H1 (cell line): ENCODE measurements around the gene MOB3B. TPM values are rescaled to one million over a fixed set of nuclear protein-coding genes. Genes with fewer than 3 reads are reported as not detected.

Experiments used
- CTCF ChIA-PET: fragments of 300-600 bp; sonication (Branson Sonifier 250); formaldehyde crosslinking; loops from one replicate; lab custom pipeline; 2021; ENCODE audit not compliant: partially characterized antibody; lab: Charles Lee
- POLR2A ChIA-PET: fragments of 300-600 bp; sonication (Branson Sonifier 250); formaldehyde crosslinking; loops from one replicate; lab custom pipeline; 2021; ENCODE audit warnings: inconsistent platforms; ENCODE audit not compliant: partially characterized antibody; lab: Charles Lee
- DNase-seq, 2 experiments: peaks; one replicate each; pipeline versions ENCODE4 v3.0.0 to v3.0.0-alpha.2; 2010 to 2022; ENCODE audit warnings: low spot score in 2 of 2, low read depth in 1 of 2, mixed read lengths in 1 of 2
- FAIRE-seq: peaks from 2 replicates; lab custom pipeline; 2011; peaks lifted over from hg19 to GRCh38; lab: Jason Lieb, UNC
- H2AFZ ChIP-seq: 2 replicates; pipeline ENCODE4 v1.8.1; 2012; ENCODE audit warnings: low read length, inconsistent platforms
- H2AK5ac ChIP-seq: 2 replicates; pipeline ENCODE4 v1.6.1; 2013; ENCODE audit warnings: low read depth, low read length
- H2BK120ac ChIP-seq: replicated peaks from 2 replicates; pipeline ENCODE3; 2013; ENCODE audit warnings: low read depth, low read length, inconsistent platforms
- H2BK12ac ChIP-seq: 2 replicates; pipeline ENCODE4 v1.6.1; 2013; ENCODE audit warnings: low read depth, low read length
- H2BK15ac ChIP-seq: 2 replicates; pipeline ENCODE4 v1.6.1; 2013; ENCODE audit warnings: low read length
- H2BK20ac ChIP-seq: 2 replicates; pipeline ENCODE4 v1.6.1; 2013; ENCODE audit warnings: low read length
- H2BK5ac ChIP-seq: 2 replicates; pipeline ENCODE4 v1.6.1; 2013; ENCODE audit warnings: low read depth, low read length
- H3K14ac ChIP-seq: 2 replicates; pipeline ENCODE4 v1.6.1; 2013; ENCODE audit warnings: inconsistent platforms; ENCODE audit not compliant: insufficient read length
- H3K18ac ChIP-seq: 2 replicates; pipeline ENCODE4 v1.6.1; 2013; ENCODE audit warnings: low read length; ENCODE audit errors: extremely low read depth
- H3K23ac ChIP-seq: 2 replicates; pipeline ENCODE4 v1.6.1; 2013; ENCODE audit warnings: inconsistent platforms; ENCODE audit not compliant: insufficient read length
- H3K23me2 ChIP-seq: 2 replicates; pipeline ENCODE4 v1.6.1; 2013; ENCODE audit warnings: low read depth, low read length
- H3K27ac ChIP-seq: 2 replicates; pipeline ENCODE4 v1.6.1; 2011; ENCODE audit warnings: low read depth, low read length, inconsistent platforms
- H3K27me3 ChIP-seq, 4 experiments: replicated peaks in 1 of 4; 1 replicate in 1 of 4; 2 replicates in 3 of 4; pipeline versions ENCODE4 v1.6.1 to v1.8.1; 2011 to 2013; ENCODE audit warnings: low read length in 3 of 4, mild to moderate bottlenecking in 3 of 4, inconsistent platforms in 2 of 4, mixed read lengths in 2 of 4, moderate library complexity in 1 of 4; ENCODE audit not compliant: control insufficient read depth in 3 of 4, insufficient read depth in 3 of 4; ENCODE audit errors: extremely low read depth in 1 of 4
- H3K36me3 ChIP-seq, 4 experiments: 2 replicates each; pipeline versions ENCODE4 v1.6.1 to v1.8.1; 2011 to 2013; ENCODE audit warnings: mild to moderate bottlenecking in 4 of 4, low read length in 3 of 4, moderate library complexity in 2 of 4, control low read depth in 1 of 4, inconsistent platforms in 1 of 4; ENCODE audit not compliant: insufficient read depth in 4 of 4, control insufficient read depth in 2 of 4
- H3K4ac ChIP-seq: replicated peaks from 2 replicates; pipeline ENCODE3; 2013; ENCODE audit warnings: low read length, low read depth, mixed read lengths, inconsistent platforms; ENCODE audit not compliant: insufficient read length
- H3K4me1 ChIP-seq, 4 experiments: replicated peaks in 1 of 4; 1 replicate in 1 of 4; 2 replicates in 3 of 4; pipeline versions ENCODE4 v1.6.1 to v1.8.1; 2011 to 2013; ENCODE audit warnings: low read length in 3 of 4, inconsistent platforms in 2 of 4, mixed read lengths in 1 of 4; ENCODE audit not compliant: insufficient read depth in 4 of 4, control insufficient read depth in 3 of 4
- H3K4me2 ChIP-seq, 2 experiments: 2 replicates each; pipeline versions ENCODE4 v1.6.1 to v1.8.1; 2011 to 2013; ENCODE audit warnings: low read depth in 2 of 2, low read length in 2 of 2, control low read depth in 1 of 2, inconsistent platforms in 1 of 2, mild to moderate bottlenecking in 1 of 2; ENCODE audit not compliant: insufficient read depth in 1 of 2
- H3K4me3 ChIP-seq, 4 experiments: fragments of 200-600, 300-600 bp in 1 of 4; sonication (generic), shearing (Covaris generic), sonication (Bioruptor Twin) in 1 of 4; 2 replicates each; pipeline versions ENCODE4 v1.5.1 to v1.8.1; 2011 to 2016; ENCODE audit warnings: low read length in 4 of 4, low read depth in 3 of 4, control low read depth in 2 of 4, inconsistent platforms in 2 of 4, mild to moderate bottlenecking in 2 of 4, mixed read lengths in 1 of 4, moderate library complexity in 1 of 4; ENCODE audit not compliant: insufficient read depth in 2 of 4; ENCODE audit errors: extremely low read depth in 1 of 4
- H3K56ac ChIP-seq: replicated peaks from 2 replicates; pipeline ENCODE3; 2013; ENCODE audit warnings: low read depth, mild to moderate bottlenecking, mixed read lengths, low read length, inconsistent platforms; ENCODE audit not compliant: insufficient read length
- H3K79me1 ChIP-seq: 2 replicates; pipeline ENCODE4 v1.6.1; 2013; ENCODE audit warnings: low read depth, low read length, control low read depth
- H3K79me2 ChIP-seq, 2 experiments: 2 replicates each; pipeline versions ENCODE4 v1.6.1 to v1.8.1; 2012 to 2013; ENCODE audit warnings: low read length in 2 of 2, mild to moderate bottlenecking in 2 of 2, inconsistent platforms in 1 of 2; ENCODE audit not compliant: insufficient read depth in 2 of 2, control insufficient read depth in 1 of 2
- H3K9ac ChIP-seq, 4 experiments: replicated peaks in 1 of 4; 1 replicate in 1 of 4; 2 replicates in 3 of 4; pipeline versions ENCODE4 v1.6.1 to v1.8.1; 2011 to 2013; ENCODE audit warnings: low read depth in 3 of 4, low read length in 3 of 4, control low read depth in 2 of 4, mild to moderate bottlenecking in 2 of 4, moderate library complexity in 2 of 4, inconsistent platforms in 1 of 4; ENCODE audit errors: extremely low read depth in 1 of 4
- H3K9me3 ChIP-seq, 2 experiments: 2 replicates each; pipeline versions ENCODE4 v1.6.1 to v1.8.1; 2012 to 2013; ENCODE audit warnings: mild to moderate bottlenecking in 2 of 2, moderate library complexity in 2 of 2, control low read depth in 1 of 2, inconsistent platforms in 1 of 2, low read depth in 1 of 2, low read length in 1 of 2, mixed read lengths in 1 of 2; ENCODE audit not compliant: insufficient read depth in 2 of 2
- H4K20me1 ChIP-seq, 2 experiments: replicated peaks in 1 of 2; 2 replicates each; pipeline versions ENCODE3 to v1.8.1; 2011 to 2013; ENCODE audit warnings: inconsistent platforms in 2 of 2, low read length in 2 of 2, mild to moderate bottlenecking in 1 of 2; ENCODE audit not compliant: insufficient read depth in 2 of 2, control insufficient read depth in 1 of 2
- H4K5ac ChIP-seq: 2 replicates; pipeline ENCODE4 v1.6.1; 2013; ENCODE audit warnings: low read length, low read depth, mixed read lengths, inconsistent platforms; ENCODE audit not compliant: insufficient read length
- H4K8ac ChIP-seq: 2 replicates; pipeline ENCODE4 v1.8.0; 2013; ENCODE audit warnings: mild to moderate bottlenecking, moderate library complexity, low read length, inconsistent platforms; ENCODE audit not compliant: insufficient read depth; ENCODE audit errors: extremely low read depth
- H4K91ac ChIP-seq: replicated peaks from 2 replicates; pipeline ENCODE3; 2013; ENCODE audit warnings: low read length, mixed read lengths, inconsistent platforms; ENCODE audit not compliant: insufficient read length
- ASH2L ChIP-seq: fragments of 200-600, 300-600 bp; sonication (generic); IDR thresholded peaks from one replicate; pipeline ENCODE4 v1.7.1; 2017; ENCODE audit warnings: low read length
- CHD1 ChIP-seq: IDR thresholded peaks from 2 replicates; pipeline ENCODE4 v1.6.1; 2012; ENCODE audit warnings: low read depth, low read length, improper control_type of control experiment
- CTBP2 ChIP-seq: IDR thresholded peaks from 2 replicates; pipeline ENCODE4 v1.7.0; 2011; ENCODE audit warnings: borderline replicate concordance, mild to moderate bottlenecking, moderate library complexity, mixed read lengths, low read length; ENCODE audit not compliant: insufficient read depth, insufficient read length
- SIN3A ChIP-seq, 2 experiments: IDR thresholded peaks in 1 of 2; conservative IDR thresholded peaks in 1 of 2; 2 replicates each; pipeline ENCODE4 v1.6.1; 2011 to 2012; ENCODE audit warnings: low read length in 2 of 2, improper control_type of control experiment in 1 of 2, low read depth in 1 of 2, mild to moderate bottlenecking in 1 of 2
- WGBS, 2 experiments: shearing (Covaris generic) in 1 of 2; methylation state at CpG; one replicate each; pipeline versions ENCODE4 v1.1.6 to v1.1.7; 2013 to 2015; ENCODE audit warnings: low lambda C conversion rate in 2 of 2, mixed read lengths in 2 of 2, inconsistent platforms in 1 of 2, low coverage in 1 of 2, missing lambda C conversion rate in 1 of 2; ENCODE audit not compliant: insufficient replicate concordance in 2 of 2, insufficient coverage in 1 of 2, insufficient read length in 1 of 2; ENCODE audit errors: extremely low coverage in 1 of 2, missing lambda C conversion rate in 1 of 2; 5-methylcytosine and 5-hydroxymethylcytosine counted together
- polyA plus RNA-seq, 7 experiments: library from polyadenylated mRNA; depleted of rRNA in 3 of 7; stranded (reverse) in 5 of 7; unstranded in 2 of 7; fragments of >200 nt in 5 of 7; fragments of 200-250 nt in 2 of 7; gene quantifications; 1 replicate in 5 of 7; 2 replicates in 1 of 7; 4 replicates in 1 of 7; pipeline versions ENCODE4 v1.2.1 to v1.2.3, GENCODE V29; 2011 to 2013; ENCODE audit warnings: missing spikeins in 2 of 7, mixed read lengths in 2 of 7
- total RNA-seq: library from RNA; stranded (reverse); fragmentation: NEBNext Ultra II Directional; extraction: Animal tissue kit (Norgen Biotek cat#: 25700); gene quantifications from 2 replicates; pipeline ENCODE4 v1.2.1, GENCODE V29; 2021

Gene MOB3B
- total and polyA plus RNA-seq, 2 of the 8 experiments (the other 6 are each of a cell fraction or from before 2014, with no cell fraction given): 12.7 to 16.1 TPM

DNA sequence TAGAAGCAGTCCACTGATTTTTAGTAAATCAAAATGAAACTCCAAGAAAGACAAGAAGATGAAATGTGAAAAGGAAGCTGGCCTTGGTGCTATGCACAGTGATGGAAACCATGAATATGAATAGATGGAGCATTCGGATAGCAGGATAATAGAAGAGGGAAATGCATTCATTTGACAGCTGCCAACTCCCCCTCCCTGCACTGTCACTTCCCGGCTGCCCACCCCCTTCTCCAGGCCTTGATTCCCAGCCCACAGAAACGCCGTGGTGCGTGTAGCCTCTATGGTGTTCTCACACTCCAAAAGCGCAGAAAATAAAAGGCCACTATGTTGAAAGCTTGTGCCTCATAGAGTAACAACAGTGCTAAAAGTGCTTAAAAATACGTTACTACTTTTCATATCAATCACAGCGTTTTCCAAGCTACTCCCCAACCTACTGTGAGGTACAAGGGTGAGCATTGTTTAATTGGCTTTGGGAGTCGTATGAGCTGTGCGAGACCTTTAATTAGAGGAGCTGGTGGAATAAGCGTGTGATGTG, 31.7 kb downstream of the MOB3B start:
- Histone ChIP-seq H2AFZ (no peak overlapping the region), H3K79me1 (no peaks in the 10 kb centered on the region), H3K23me2 (no peaks in the 10 kb centered on the region), H3K4me2 (peak overlapping the region; percentile 52 to 54), H3K27me3 (no peaks in the 10 kb centered on the region), H3K27ac (no peak overlapping the region), H2AK5ac (no peak overlapping the region), H4K8ac (no peak overlapping the region), H3K14ac (no peak overlapping the region), H3K56ac (no peak overlapping the region), H3K79me2 (peaks cover 0 to 9% of the 10 kb centered on the region in 2 experiments; a peak in 1 of 4 replicates), H3K36me3 (no peaks in the 10 kb centered on the region; a peak in 1 of 8 replicates), H3K9ac (no peak overlapping the region), H3K23ac (no peak overlapping the region), H2BK120ac (no peak overlapping the region), H2BK5ac (no peak overlapping the region), H3K4me3 (peak overlapping the region in 1 of 4 experiments; percentile 28; a peak in 2 of 8 replicates), H4K91ac (no peak overlapping the region), H4K5ac (no peak overlapping the region), H3K18ac (no peak overlapping the region), H3K4me1 (peaks cover 0 to 22% (median 12%) of the 10 kb centered on the region in 4 experiments), H4K20me1 (no peaks in the 10 kb centered on the region), H3K9me3 (peaks cover 0 to 4% of the 10 kb centered on the region in 2 experiments; a peak in 1 of 4 replicates), H2BK12ac (peak overlapping the region; percentile 6; the same call in 1 of the 2 replicates), H2BK15ac (no peak overlapping the region), H3K4ac (no peak overlapping the region), H2BK20ac (no peak overlapping the region)
- TF ChIP-seq SIN3A (conservative IDR thresholded peaks at IDR 0.05 in 1 of 2, IDR thresholded peaks at IDR 0.05 in 1 of 2; ENCODE audit: low read depth in 1 of 2, low read length in 2 of 2) (peak; percentile 65 to 79; a peak in 1 of 4 replicates), CTBP2 (peak; percentile 64), CHD1 (no peak), ASH2L (peak; percentile 30)
- CTCF ChIA-PET: interaction anchor here (1.3 to 2.3 kb wide), 3 partner anchors 12 to 166 kb away, joined by 3 to 8 read pairs (median 5); partner anchors contain the start of gene MOB3B
- DNase-seq: no peak
- no peak for FAIRE-seq
- POLR2A ChIA-PET: interaction anchor here (0.9 to 1.3 kb wide), 3 partner anchors 13 to 164 kb away, joined by 3 to 4 read pairs (median 3); no protein-coding TSS in a partner anchor
- 36% methylated on average over 11 of the region's 11 CpGs; no CpG with 5 or more reads in 1 of the 2 experiments for WGBS, 2 experiments
